Epithelial cell of esophagus (primary cell): ENCODE measurements around the gene DARS1.
A peak's percentile ranks its signal among the peaks of the same experiment; 100 is the strongest.
"Not testable (repeated sequence)": the region's sequence is repeated elsewhere in the genome, so short reads cannot be mapped to it uniquely, and the experiment has no call there.

ENCODE experiments used
- DNase-seq: peaks from one replicate; pipeline ENCODE4 v3.0.0; 2010; ENCODE audit warnings: low read depth
- H3K4me3 ChIP-seq: 2 replicates; pipeline ENCODE4 v1.5.1; 2011; ENCODE audit warnings: mild to moderate bottlenecking, low read length, control low read depth
- TF ChIP-seq, protein P1 (sequence below): IDR thresholded peaks from 2 replicates; pipeline ENCODE4 v1.5.1; 2011; ENCODE audit warnings: low read depth, mild to moderate bottlenecking, low read length, control low read depth, inconsistent platforms; ENCODE audit not compliant: insufficient read depth; ENCODE audit errors: missing control alignments

The DARS1 gene

DNA sequence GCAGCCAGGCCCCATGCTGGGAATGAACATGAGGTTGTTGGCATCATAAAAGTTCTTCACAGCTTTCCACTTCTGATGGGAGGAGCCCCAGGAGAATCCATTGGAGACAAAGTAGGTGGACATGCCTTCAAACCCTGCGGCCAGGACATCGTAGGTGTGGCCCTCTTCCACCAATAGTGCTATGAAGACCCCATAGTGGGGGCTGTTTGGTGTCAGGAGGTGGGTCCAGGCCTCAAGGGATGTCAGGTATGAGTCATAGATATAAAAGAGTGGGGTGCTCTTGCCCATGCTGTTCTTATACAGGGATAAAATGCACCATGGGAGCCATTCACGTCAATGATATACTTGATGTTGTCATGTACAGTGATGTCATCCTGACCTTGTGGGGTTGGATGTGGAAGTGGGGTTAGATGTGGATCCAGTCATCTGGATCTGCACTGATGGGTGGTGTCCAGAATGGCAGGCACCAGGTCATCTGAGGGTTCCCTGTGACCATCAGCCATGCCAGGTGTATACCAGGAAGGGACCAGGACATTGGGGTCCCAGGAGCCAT lies 87.1 kb downstream of the DARS1 start:
- no peak overlapping the region for H3K4me3 ChIP-seq
- DNase-seq, result no peak
- TF ChIP-seq, protein P1, sequence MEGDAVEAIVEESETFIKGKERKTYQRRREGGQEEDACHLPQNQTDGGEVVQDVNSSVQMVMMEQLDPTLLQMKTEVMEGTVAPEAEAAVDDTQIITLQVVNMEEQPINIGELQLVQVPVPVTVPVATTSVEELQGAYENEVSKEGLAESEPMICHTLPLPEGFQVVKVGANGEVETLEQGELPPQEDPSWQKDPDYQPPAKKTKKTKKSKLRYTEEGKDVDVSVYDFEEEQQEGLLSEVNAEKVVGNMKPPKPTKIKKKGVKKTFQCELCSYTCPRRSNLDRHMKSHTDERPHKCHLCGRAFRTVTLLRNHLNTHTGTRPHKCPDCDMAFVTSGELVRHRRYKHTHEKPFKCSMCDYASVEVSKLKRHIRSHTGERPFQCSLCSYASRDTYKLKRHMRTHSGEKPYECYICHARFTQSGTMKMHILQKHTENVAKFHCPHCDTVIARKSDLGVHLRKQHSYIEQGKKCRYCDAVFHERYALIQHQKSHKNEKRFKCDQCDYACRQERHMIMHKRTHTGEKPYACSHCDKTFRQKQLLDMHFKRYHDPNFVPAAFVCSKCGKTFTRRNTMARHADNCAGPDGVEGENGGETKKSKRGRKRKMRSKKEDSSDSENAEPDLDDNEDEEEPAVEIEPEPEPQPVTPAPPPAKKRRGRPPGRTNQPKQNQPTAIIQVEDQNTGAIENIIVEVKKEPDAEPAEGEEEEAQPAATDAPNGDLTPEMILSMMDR, result no peak

DNA sequence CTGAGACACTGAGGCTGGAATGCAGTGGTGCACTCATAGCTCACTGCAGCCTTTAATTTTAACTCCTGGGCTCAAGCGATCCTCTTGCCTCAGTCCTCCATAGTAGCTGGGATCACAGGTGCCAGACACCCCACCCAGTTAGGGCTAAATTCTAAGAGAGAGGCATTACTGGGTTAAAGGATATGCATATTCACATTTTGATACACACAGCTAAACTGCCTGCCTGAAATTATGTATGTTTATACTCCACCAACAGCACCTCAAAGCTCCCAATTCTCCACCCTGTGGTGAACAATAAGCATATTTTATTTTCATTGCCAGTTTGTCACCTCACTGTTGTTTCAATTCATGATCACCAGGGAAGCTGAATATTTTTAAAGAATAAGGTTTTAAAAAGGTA lies 90.5 kb downstream of the DARS1 start:
- H3K4me3 ChIP-seq, result no peak overlapping the region
- DNase-seq, result no peak
- TF ChIP-seq, protein P1, result no peak

DNA sequence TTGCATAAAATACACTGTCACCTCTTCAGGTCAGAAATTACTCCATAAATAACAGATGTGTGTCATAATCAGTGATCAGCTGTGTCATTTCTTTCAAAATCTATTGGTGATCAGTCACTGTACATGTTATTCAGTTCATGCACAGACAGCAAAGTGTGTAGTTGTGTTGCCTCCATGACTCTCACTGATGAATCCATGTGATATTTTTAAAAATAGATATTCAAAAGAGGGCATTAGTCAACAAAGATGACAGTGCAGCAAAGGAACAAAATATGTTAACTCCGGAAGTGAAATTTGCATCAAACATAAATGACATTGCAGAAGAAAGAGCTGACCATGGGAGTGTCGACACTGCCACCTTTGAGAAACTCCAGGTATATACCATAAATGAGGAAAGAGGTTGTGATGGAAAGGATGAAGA lies 92.0 kb downstream of the DARS1 start:
- no peak overlapping the region for H3K4me3 ChIP-seq
- no peak for DNase-seq
- TF ChIP-seq, protein P1, result no peak

DNA sequence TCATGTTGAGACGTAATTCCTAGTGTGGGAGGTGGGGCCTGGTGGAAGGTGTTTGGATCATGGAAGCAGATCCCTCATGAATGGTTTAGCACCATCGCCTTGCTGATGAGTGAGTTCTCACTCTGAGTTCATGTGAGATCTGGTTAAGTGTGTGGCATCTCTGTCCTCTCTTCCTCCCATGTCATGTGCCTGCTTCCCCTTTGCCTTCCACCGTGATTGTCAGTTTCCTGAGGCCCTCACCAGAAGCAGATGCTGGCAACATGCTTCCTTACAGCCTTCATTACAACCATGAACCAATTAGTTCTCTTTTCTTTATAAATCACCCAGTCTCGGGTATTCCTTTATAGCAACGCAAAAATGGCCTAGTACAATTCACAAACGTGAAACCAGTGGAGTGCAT lies 94.6 kb downstream of the DARS1 start:
- no peak overlapping the region for H3K4me3 ChIP-seq
- no peak for DNase-seq
- TF ChIP-seq, protein P1, result no peak

DNA sequence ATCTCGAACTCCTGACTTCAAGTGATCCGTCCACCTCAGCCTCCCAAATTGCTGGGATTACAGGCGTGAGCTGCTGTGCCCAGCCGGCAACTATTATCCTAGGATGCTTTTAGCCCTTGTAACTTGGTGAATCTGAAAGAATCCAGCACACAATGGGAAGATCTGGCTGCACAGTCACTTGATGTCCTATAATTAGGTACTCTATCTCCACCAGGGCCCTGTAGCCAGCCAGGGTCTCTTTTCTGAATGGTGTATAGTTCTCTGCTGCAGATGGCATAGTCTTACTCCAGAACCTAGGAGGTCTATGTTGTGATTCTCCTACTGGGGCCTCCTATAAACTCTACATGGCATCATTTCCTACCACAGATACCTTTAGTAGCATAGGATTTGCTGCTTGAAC lies 95.3 kb downstream of the DARS1 start:
- H3K4me3 ChIP-seq, result no peak overlapping the region
- TF ChIP-seq, protein P1, result no peak
- no peak for DNase-seq

DNA sequence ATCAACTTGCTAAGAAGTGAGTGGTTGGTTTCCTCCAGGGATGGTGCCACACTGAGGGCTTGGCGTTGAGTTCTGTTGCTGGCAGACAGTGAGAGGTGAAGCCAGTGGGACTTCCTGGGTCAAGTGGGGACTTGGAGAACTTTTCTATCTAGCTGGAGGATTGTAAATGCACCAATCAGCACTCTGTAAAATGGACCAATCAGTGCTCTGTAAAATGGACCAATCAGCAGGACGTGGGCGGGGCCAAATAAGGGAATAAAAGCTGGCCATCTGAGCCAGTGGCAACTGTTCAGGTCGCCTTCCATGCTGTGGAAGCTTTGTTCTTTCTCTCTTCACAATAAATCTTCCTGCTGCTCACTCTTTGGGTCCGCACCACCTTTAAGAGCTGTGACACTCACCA lies 96.8 kb downstream of the DARS1 start:
- DNase-seq, H3K4me3 ChIP-seq: not testable (repeated sequence)

DNA sequence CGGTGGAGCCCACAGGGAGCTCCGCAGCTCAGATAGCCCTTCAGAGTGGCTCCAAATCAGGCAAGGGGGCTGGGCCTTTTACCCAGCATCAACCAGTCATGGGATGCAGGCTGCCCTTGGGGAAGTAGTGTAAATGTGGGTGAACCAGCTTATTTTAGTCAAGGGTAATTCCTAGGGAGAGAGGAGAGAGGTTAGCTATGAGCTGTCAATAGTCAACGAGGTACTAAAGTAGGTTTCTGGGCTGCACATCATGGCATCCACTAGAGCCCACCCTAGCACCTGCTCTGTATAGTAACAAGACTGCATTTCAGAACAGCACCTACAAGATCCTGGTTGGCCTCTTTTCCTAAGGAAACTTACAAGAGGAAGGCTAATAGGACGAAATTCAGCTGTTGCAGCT lies 99.7 kb downstream of the DARS1 start:
- no peak for DNase-seq
- TF ChIP-seq, protein P1, result no peak

DNA sequence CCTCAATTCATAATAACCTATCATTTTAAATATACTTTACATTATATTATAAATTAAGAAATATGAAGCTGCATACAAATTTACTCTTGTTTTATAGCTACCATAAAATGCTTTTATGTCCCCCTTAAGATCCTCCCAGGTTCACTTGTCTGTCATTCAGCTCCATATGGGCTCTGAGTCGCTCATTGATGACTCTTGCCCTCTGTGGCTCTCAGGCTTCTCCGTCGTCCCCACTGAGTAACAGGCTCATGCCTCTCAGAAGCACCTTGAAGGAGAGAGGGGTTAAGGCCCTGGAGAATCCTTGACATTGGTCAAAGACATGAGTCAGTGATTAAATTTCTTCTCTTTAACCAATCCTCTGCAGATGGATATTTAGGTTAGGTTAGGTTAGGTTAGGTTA lies 103.0 kb downstream of the DARS1 start:
- TF ChIP-seq, protein P1, result no peak
- H3K4me3 ChIP-seq, result no peak overlapping the region
- DNase-seq, result no peak

More for the DNA sequence above, 99.7 kb downstream of the DARS1 start:
- H3K4me3 ChIP-seq, result no peak overlapping the region

DNA sequence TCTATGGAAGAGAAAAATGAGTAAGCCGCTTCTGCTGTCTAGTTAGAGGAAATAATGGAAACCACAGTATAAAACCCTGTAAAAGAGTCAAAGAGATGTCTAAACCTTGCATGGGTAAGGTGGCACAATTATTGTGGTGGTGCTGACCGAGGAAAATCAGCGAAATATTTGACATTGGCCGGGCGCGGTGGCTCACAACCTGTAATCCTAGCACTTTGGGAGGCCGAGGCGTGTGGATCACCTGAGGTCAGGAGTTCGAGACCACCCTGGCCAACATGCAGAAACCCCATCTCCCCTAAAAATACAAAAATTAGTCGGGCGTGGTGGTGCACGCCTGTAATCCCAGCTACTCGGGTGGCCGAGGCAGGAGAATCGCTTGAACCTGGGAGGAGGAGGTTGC lies 108.7 kb downstream of the DARS1 start:
- not testable (repeated sequence) for DNase-seq
- peak overlapping the region; percentile 65 for H3K4me3 ChIP-seq
